8988T (cell line): ENCODE data around the gene ARHGEF39.
A peak's percentile ranks its signal among the peaks of the same experiment; 100 is the strongest.

Experiments used
- DNase-seq: peaks from one replicate; pipeline ENCODE4 v3.0.0; 2011

The ARHGEF39 gene, protein sequence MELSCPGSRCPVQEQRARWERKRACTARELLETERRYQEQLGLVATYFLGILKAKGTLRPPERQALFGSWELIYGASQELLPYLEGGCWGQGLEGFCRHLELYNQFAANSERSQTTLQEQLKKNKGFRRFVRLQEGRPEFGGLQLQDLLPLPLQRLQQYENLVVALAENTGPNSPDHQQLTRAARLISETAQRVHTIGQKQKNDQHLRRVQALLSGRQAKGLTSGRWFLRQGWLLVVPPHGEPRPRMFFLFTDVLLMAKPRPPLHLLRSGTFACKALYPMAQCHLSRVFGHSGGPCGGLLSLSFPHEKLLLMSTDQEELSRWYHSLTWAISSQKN

DNA sequence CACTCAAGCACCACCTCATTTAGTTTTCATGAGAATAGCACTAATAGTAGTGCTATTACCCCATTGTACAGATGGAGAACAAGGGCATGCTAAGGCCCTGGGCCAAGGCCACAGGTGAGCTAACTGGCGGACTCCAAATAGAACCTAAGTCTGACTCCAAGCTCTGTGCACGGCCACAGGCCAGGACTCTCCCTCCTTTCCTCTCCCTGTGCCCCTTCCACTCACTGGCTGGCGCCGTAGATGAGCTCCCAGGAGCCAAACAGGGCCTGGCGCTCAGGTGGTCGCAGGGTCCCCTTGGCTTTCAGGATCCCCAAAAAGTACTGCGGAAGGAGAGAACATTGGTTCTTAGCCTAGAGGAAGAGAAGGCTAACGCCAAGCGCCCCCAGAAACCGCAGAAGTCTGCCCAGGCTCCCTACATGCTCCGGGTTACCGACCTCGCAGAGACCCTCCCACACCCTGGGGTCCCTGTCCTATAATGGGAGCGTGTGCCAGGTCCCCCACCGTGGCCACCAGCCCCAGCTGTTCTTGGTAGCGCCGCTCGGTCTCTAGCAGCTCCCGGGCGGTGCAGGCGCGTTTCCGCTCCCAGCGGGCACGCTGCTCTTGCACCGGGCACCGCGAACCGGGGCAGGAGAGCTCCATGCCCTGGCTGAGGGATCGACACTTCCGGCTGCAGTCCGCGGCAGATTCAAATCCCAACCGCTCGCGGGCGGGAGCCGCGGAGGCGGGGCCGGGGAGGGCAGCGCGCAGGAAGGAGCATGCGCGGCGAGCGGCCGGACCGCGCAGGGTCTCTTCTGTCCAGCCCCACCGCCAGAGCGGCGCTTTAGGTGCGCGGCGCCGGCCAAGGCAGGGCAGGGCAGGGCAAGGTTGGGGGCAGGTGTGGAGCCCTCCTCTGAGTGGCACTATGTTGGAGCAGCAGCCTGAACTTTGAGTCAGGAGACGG is at the start of gene ARHGEF39:
ARHGEF39 (minus strand) TSS at position 665 of the 940 bp plus-strand sequence; CDS start at position 639, 26 bp downstream.
- DNase-seq = peak; percentile 96

DNA sequence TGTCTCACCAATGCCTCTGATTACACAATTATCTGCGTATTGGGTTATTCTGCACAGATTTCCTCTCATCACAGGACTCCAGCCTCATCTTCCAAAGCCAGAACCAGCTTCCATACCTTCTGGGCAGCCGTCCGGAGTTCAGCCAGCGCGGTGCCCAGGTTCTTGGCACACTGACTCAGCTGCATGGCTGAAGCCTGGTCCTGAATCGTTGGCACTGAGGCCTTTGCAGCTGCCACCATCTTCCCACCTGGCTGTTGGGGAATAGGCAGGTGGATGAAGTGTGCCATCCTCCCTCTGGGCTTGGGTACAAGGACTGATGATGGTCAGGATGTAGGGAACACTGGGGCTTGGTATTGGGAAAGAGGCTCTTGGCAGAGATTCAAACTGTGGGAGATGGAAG is 49.1 kb upstream of the ARHGEF39 start:
- DNase-seq = no peak

DNA sequence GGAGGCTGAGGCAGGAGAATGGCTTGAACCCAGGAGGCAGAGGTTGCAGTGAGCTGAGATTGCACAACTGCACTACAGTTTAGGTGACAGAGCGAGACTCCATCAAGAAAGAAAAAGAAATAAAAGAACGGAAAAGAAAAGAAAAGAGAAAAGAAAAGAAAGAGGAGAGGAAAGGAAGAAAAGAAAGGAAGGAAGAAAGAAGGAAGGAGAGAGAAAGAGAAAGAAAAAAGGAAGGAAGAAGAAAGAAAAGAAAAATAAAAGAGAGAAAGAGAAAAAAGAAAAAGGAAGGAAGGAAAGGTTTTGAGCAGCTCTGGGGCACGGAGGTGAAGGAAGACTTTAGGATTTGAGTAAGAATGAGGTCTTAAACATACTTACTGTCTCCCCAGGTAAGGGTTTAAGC is 48.6 kb upstream of the ARHGEF39 start:
- DNase-seq = no peak

DNA sequence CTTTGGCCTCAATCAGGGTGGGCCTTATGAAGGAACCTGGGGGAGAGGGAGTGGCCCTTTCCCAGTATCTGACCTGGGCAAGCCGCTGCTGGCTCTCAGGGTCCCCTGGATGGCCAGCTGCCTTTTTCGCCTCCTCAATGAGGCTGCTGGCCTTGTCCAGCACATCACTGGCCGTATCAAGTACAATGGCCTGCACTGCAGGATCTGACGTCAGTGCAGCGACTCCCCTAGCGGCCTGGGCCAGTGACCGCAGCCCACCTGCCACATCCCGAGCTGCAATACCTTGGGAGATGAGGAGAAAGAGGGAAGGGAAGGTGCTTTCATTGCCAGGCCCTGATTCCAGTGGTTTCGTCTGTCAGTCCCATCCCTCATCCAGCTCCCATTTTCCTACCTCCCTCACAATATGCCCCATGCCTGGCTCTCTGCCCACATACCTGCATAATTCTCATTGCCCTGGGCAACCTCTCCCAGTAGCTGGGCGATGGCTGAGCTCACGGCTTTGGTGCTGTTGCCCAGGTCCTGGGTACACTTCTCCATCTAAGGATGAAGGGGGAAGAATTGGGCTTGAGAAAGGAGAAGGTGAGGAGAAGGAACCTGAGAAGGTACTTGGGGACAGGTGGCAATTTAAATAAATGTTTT is 47.9 kb upstream of the ARHGEF39 start:
- DNase-seq = no peak

DNA sequence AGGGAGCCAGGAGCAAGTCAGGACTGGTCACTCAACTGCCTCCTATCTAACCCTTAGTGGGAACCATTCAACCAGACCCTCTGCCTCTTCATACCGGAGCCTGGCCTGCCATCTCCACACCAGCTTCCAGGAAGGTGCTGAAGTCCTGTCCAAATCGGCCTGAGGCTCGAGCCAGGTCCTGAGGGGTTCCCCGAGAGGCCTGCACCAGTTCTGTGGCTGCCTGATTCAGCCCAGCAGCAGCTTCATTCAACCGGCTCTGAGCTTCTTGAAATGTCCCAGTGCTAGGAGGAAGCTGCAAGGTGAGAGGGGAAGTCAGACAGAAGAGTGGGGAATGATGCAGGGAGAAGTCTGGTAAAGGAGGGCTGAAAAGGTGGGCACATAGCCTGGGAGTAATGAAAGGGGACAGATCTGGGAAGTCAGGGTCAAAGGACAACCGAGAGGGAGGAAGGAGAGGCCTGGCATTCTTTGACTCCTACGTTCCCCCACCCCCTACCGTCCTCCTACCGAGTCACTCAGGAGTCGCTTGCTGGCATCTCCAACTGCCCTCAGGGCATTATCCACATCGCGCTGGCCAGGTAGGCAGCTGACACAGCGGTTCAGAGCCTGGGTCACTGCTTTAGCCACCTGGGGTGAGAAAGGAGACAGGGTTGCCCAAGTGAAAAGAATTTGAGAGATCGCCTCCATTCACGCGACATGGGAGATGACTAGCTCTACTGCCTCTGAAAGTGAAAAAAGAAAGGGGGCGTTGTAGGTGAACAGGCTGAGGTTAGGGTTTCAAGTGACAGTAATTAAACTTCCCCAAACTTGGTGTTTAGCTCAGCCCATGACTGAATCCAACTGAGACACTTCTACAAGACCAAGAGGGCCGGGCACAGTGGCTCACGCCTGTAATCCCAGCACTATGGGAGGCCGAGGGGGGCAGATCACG is 46.8 kb upstream of the ARHGEF39 start:
- DNase-seq = no peak

DNA sequence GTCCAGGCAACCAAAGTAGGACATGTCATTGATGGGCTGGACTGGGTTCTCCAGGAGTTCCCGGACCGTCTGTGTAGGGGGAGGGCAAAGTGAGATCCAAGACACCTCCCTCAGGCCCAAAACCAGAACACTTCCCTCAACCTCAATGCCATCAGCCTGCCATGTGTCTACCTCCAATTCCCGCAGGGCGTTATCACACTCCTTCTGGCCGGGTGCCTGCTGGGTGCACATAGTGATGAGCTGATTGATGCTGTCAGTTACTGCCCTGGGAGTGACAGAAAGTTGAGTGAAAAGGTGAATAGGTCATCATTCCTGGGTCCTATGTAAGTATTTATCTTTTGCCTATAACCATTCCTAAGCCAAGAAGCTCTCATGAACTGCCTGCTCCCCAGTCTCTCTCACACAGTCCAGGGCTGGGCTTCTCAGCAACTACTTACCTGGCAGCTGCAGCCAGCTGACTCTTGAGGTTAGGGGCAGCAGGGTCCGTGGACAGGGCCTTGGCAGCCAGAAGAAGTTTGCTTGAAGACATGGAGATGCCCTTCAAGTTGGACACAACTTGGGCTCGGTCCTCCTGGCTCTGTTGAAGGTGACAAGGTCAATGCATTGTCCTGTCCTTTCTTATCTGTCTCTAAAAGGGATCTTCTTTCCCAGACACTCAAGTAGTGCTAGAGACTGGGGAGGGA is 46.0 kb upstream of the ARHGEF39 start:
- DNase-seq = no peak

DNA sequence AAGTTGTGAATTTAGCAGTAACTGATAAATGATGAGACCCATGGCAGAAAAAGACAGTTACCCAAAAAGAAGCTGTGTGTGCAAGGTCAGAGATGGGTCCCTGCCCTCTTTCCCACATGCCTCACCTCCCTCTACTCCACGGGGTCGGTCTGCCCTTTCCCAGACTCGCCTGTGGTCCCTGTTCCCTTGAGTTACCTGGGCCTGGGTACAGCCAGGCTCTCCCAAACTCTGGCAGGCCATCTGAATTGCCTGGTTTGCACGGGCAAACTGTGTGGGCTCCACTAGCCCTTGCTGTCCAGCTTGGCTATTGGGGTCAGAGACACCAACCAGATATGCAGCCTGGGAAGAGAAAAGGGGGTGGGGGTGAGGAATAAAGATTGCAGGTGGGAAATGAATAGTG is 43.2 kb upstream of the ARHGEF39 start:
- no peak for DNase-seq

DNA sequence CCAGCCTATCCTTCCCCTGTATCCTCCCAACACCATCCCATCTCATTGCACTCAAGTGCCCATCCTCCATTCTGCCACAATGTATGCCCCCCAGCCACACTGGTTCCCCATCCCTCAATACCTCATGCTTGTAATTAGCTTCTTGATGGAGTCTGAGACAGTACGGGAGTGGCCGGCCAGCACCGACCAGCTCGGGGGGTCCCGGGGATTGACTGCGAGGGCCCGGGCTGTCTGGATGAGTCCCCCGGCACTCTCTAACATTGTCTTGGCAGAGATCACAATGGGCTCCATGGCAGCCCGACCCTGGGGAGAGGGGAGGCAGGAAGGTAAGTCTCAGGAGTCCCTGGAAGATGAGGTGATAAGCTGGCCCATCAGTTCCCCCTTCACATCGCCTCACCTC is 42.0 kb upstream of the ARHGEF39 start:
- DNase-seq = no peak

DNA sequence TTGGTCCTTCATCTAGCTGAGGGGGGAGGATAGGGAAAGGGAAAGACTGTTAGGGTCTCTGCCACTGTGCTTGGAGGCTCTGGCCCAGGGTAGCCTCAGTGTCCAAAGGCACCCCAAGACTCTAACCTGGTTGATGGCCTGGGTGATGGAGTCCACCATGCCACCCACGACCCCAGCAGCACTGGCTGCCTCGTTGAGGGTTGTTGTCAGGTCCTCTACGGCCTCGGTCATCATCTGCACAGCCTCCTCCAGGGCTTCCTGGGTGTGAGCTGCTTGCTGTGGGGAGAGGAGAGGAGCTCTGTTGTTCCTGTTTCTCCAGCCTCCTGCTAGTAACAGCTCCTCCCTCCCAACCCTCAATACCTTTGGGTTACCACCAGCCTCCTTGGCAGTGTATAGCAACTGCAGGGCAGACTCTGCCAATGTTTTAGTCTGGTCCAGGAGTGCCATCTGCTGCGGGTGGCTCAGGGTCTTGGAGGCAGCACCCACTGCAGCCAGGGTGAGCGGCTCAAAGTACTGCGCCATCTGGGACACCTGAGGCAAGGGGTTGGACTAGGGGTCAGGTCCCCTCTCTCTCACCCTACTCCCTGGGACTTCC is 40.9 kb upstream of the ARHGEF39 start:
- DNase-seq = no peak

DNA sequence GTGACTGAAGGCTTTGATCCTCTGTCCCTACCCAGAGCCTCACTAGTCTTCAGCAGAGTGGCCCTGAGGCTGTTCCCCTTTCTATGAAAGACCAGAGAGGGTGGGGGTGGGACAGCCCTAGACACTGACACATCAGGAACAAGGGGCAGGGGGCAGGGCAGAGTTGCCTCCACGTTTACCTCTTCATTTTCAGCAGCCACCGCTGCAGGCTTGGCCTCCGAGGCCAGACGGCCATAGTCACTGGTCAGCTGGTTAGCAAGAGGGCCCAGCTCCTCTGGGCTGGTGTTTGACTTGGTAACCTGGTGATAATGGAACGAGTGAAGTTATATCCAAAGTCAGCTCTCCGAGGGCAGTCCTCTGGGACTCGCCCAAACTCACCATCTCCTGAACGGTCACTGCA is 40.4 kb upstream of the ARHGEF39 start:
- DNase-seq = no peak

DNA sequence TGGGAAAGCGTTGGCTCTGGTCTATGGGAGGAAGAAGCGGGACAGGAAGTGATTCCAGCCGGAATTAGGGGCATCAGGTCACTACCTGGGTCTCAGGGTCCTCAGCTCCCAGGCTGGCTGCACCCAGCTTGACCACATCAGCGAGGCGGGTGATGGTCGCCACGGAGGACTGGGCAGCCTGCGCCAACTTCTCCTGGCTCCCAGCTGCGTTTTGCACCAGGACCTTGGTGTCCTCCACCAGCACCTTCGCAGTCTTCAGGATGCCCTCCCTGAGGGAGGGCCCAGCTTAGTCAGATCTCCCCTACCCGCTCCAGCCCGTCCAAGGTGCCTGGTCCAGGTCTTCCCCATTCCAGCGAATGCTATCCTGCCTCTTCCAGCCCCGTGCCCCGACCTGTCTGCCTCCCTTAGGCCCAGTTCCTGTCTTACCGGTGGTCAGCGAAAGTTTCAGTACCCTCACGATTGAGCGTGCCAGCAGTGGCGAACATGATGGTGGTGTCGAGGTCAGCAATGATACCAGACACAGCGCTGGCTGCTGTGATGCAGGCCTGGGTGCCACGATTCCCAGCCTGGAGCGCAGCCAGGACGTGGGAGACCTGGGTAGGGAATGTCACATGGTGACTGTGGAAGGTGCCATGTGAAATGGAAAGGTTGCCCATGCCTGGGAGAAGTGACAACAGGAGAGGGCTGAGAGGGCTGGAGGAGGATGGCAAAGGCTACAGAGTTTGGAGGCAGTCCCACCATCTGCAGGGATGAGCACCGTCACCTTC is 39.1 kb upstream of the ARHGEF39 start:
- no peak for DNase-seq

DNA sequence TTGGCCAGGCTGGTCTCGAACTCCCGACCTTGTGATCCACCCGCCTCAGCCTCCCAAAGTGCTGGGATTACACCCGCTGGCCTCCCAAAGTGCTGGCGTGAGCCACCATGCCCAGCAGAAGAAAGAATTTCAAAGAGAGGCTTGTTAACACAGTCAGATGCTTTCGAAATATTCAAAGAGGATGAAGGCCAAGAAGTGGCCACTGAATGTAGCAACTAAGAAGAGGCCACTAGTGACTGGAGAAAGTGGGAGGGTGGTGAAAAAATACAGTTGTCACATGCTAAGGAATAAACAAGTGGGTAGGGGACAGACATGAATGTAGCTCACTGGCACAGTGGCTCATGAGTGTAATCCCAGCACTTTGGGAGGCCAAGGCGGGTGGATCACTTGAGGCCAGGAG is 37.7 kb upstream of the ARHGEF39 start:
- no peak for DNase-seq

DNA sequence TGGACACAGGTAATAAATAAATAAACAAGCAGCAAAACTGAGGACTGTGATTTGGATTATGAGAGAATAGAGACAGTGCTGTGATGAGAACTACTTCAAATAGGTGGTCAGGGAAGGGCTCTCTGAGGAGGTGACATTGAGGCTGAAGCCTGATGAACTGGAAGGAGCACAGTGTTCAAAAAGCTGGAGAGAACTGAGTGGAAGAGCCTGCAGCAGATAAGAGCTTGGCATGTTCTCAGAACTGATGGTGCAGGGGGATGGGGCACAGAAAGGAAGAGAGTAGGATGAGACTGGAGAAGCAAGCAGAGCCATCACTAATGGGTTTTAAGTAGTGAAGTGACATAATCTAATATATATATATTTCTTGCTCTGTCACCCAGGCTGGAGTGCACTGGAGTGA is 35.9 kb upstream of the ARHGEF39 start:
- DNase-seq = no peak

DNA sequence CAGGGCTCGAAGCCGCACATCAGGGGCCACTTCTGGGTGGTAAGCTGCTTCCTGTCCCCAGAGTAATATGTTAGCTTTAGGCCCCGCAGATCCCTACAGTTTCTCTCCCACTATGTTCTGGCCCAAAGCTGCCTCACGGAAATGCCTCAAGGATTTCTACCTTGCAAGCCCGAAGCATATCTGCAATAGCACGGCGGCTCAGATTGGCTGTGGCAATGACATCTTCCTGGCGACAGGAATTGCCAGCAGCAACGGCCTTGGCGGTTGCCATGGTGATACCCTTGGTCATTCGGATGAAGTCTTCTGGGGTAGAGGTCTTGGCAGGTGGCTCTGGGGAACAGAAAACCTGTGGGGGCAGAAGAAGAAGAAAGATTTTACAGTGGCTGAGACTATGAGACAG is 35.0 kb upstream of the ARHGEF39 start:
- no peak for DNase-seq

DNA sequence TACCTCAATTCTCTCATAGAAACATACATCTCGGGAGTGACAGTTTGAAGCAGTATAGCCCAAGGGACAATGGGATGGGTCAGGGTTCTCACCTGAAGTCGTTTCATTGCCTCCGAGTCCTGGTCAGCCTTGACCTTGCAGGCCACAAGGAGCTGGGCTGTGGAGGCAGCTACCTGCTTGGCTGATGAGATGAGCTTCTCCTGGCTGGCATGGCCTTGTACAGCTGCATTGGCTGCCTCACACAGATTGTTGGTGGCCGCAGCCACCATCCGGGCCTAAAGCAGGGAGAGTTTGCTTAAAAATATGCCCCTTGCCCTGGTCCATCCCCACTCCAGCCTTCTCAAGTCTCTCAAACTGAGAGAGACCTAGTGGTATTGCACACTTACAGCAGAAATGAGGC is 33.2 kb upstream of the ARHGEF39 start:
- no peak for DNase-seq

DNA sequence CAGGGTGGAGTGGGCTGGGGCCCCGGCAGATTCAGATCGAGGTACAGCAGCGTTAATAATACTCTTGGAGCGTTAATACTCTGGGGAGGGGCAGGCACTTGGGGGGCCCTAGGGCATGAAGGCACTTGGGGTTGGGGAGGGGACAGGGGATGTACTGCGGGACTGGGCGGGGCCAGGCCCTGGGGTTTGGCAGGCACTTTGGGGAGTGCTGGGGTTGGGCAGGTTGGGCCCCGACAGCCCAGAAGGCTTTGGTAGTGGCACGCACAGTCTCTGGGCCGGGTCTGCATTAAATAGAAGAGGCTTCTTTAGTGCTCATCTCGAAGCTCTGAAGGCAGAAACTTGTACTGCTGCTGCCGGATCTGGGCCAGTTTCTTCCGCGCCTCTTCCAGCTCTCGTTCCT is 32.5 kb upstream of the ARHGEF39 start:
- DNase-seq = no peak

DNA sequence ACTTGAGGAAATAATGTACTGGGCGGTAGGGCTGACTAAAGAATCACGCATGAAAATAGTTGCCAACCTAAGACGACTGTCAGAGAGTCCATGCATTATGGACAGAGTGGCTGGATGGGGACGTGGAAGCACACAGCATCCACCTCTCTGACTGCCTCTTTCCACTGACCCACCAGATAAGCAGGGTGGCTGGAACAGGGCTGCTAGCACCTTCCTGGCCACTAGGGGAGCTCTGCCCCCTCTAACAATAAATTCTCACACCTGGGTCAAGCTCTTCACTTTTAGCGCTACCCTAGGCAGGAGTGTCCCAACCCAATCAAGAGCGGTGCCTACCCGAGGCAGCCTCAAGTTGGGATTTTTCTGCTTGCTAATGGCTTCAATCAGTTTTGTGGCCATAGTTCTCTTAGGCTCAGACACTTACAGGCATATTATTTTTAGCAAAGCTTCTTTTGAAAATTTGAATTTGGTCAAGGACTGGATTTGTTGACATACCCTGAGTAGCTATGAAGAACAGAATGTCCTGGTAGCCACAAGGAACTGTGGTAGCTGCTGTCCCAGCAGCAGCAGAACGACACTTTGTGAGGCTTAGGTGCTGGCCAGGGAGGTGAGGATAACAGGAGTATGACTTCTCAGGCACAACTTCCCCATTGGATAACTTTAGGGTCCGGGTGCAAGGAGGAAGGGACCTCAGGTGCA is 31.7 kb upstream of the ARHGEF39 start:
- DNase-seq = peak; percentile 66

DNA sequence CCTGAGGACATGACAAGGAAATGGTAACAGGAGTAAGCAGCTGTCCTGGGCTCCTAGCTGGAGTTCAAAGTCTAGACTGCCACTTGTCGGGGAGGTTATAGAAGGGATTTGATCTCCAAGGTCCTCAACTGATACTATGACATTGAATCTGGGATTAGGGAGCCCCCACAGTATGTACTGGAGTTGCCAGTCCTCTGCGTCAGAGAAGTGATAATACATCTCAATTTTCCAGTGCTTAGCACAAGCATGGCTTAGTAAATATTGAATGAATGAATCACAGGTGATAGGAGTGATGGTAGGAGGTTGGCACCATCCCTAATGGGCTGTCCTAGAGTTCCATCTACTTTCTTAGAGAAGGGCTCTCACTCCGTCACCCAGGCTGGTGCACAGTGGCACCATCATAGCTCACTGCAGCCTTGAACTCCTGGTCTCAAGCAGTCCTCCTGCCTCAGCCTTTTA is 31.0 kb upstream of the ARHGEF39 start:
- DNase-seq = no peak

DNA sequence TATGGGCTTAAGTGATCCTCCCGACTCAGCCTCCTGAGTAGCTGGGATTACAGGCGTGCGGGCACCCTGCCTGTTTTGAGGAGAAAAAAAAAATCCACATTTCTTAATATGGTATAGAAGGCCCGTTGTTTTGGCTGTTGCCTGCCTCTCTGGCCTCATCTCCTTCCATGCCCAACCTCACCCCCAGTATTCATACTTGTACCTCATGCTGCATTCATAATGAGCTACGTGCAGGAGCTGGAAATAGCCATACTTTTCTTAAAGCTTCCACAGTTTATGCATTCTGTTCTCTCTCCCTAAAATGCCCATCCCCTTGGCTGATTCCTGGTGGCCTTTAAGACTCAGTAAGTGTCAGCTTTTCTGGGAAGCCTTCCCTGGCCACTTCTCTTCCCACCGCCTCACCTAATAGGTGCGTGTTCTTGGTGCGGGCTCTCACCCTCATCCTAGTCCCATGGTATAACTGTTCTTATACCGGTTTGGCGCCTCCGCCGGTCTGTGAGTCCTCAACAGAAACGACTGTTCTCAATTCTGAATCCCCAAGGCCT is 26.8 kb upstream of the ARHGEF39 start:
- DNase-seq = no peak

DNA sequence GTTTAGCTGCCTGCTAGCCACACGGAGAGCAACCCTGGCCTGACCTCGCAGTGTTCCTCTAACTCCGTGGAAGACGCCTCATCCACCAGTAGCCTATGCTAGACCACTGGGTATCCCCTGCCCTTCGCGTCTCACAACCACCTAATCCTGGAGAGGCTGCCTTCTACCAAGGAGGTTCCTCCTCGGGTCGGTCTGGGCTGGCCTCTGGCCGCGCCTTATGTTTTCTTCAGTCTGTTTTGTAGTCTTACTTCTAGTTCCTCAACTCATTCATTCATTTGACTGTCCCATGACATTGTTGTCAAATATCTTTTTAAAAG is 26.3 kb upstream of the ARHGEF39 start:
- DNase-seq = no peak
